Hair follicle dermal papilla cell (primary cell): ENCODE measurements around the gene GTF3C5. TPM values are rescaled to one million over a fixed set of nuclear protein-coding genes. Genes with fewer than 3 reads are reported as not detected.
A peak's percentile ranks its signal among the peaks of the same experiment; 100 is the strongest.

ENCODE experiments used
- small RNA-seq: library from RNA; depleted of rRNA; stranded (forward); fragments of <200 nt; gene quantifications from one replicate; pipeline ENCODE3, GENCODE V24; 2012
- total RNA-seq: library from RNA; depleted of rRNA; stranded (reverse); fragments of >200 nt; gene quantifications from 2 replicates; pipeline ENCODE4 v1.2.3, GENCODE V29; 2012

GTF3C5 gene
- total RNA-seq: 39.1 and 49.1 TPM in 2 replicates

GRCh38 chr9:133030317-133031129, at the start of gene GTF3C5:
TSS of gene GTF3C5 (plus strand) at chr9:133030997. CDS start at chr9:133031012, 15 bp downstream.

DNA sequence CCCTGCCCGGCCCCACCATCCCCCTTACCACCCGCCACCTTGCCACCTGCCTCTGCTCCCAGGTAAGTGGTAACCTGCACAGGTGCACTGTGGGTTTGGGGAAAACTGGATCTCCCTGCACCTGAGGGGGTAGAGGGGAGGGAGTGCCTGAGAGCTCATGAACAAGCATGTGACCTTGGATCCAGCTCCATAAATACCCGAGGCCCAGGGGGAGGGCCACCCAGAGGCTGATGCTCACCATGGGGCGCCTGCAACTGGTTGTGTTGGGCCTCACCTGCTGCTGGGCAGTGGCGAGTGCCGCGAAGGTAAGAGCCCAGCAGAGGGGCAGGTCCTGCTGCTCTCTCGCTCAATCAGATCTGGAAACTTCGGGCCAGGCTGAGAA, 31.0 kb downstream of the GTF3C5 start, which contains the start of gene CEL:
CEL (plus strand) TSS at position 218 of the 382 bp plus-strand sequence; CDS start at position 240, 22 bp downstream.

Small RNAs within 50 kb of the gene (small RNA-seq; reads per million reads assigned to genes)
- gene MIR6877: 3.1 reads per million, percentile 63 among the genes with 10 or more reads in this experiment

Other genes starting within 250 kb of the GTF3C5 start
- gene AK8, start 152.7 kb upstream of the GTF3C5 start, total RNA-seq: 0.32 and 0.85 TPM in 2 replicates
- gene SPACA9, start 152.1 kb upstream of the GTF3C5 start, total RNA-seq: 4.4 and 6.7 TPM in 2 replicates
- 82.5 and 103 TPM in 2 replicates for gene TSC1, start 86.4 kb upstream of the GTF3C5 start, total RNA-seq
- gene GFI1B, start 52.3 kb upstream of the GTF3C5 start, total RNA-seq: not detected in 2 replicates
- gene CEL, start 31.0 kb downstream of the GTF3C5 start, total RNA-seq: under 0.01 TPM in 1 of 2 replicates, not detected in the other
- 32.0 and 34.5 TPM in 2 replicates for gene RALGDS, start 90.2 kb downstream of the GTF3C5 start, total RNA-seq
- 5.8 and 7.2 TPM in 2 replicates for gene GBGT1, start 132.9 kb downstream of the GTF3C5 start, total RNA-seq
- not detected in 2 replicates for gene OBP2B, start 178.3 kb downstream of the GTF3C5 start, total RNA-seq
- not detected in 2 replicates for gene ABO, start 244.2 kb downstream of the GTF3C5 start, total RNA-seq